Superior temporal gyrus (tissue), 1 donor: ENCODE data around the gene RSPO4.

Source experiments
- DNase-seq: peaks from one replicate; pipeline ENCODE4 v3.0.0-alpha.2; 2016; ENCODE audit errors: extremely low spot score

The RSPO4 gene

GRCh38 chr20:942611-943010 lies 59.5 kb downstream of the RSPO4 start:
- DNase-seq: no peak

- no peak for DNase-seq
These were observed 61.2 kb downstream of the RSPO4 start for GRCh38 chr20:940926-941325.

DNA sequence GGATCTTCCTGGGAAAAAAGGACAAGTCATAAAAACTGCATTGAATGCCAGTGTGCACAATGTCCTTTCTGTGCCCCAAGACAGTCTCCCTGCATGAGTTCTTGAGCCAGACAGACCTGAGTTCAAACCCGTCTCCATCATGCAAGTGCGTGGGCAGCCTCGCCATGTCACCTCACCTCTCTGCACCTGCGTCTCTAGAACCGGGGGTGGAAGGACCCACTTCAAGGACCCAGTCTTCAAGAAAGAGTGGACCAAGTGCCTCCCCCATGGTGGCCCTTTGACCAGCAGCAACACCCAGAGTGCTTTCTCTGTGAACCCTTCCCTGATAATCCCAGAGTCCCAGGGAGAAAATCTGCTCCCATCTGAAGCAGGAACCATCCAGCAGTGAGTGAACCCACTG lies 62.5 kb downstream of the RSPO4 start:
- no peak for DNase-seq

- DNase-seq: no peak
These were observed 67.8 kb downstream of the RSPO4 start for GRCh38 chr20:934186-934840.

DNA sequence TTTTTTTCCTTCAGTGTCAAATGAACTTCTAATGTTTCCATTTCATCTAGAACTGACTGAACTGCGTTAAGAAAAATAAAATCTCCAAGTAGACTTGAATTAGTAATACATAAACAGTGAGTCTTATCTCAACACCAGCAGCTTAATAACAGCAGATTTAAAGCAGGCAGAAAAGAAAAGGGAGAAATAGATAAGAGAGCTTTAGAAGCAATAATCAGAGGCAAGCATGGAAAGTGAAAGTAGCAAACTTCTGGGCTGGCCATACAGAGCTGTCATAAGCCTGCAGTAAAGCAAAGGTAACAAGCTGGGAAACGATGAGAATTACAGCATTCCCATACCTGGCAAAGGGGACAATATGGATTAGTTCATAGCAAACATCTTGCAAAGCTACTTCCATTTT lies 69.1 kb downstream of the RSPO4 start:
- no peak for DNase-seq

GRCh38 chr20:931401-931800 lies 70.7 kb downstream of the RSPO4 start:
- DNase-seq: no peak

GRCh38 chr20:926670-927069 lies 75.4 kb downstream of the RSPO4 start:
- no peak for DNase-seq

- no peak for DNase-seq
These were observed 76.6 kb downstream of the RSPO4 start for GRCh38 chr20:925516-925915.

DNA sequence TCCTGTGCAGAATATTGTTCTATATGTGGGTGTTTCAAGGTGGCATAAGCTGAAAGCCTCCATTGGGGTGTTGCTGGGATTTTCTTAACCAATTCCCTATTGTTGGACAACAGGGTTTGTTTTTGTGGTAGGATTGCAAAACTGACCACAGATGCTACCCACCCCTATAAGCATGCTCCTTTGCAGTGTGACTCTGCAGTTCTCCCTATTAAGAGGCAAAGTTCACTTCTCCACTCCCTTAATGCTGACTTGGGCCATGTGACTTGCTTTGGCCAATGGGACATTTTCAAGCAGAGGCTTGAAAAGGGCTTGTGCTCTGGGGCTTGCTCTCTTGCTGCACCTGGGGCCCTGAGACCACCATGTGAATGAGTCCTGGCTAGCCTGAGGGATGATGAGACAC lies 77.5 kb downstream of the RSPO4 start:
- DNase-seq: no peak

- no peak for DNase-seq
These were observed 79.3 kb downstream of the RSPO4 start for GRCh38 chr20:922781-923180.

GRCh38 chr20:921068-921467 lies 81.0 kb downstream of the RSPO4 start:
- no peak for DNase-seq

- no peak for DNase-seq
These were observed 81.8 kb downstream of the RSPO4 start for GRCh38 chr20:920311-920710.

DNA sequence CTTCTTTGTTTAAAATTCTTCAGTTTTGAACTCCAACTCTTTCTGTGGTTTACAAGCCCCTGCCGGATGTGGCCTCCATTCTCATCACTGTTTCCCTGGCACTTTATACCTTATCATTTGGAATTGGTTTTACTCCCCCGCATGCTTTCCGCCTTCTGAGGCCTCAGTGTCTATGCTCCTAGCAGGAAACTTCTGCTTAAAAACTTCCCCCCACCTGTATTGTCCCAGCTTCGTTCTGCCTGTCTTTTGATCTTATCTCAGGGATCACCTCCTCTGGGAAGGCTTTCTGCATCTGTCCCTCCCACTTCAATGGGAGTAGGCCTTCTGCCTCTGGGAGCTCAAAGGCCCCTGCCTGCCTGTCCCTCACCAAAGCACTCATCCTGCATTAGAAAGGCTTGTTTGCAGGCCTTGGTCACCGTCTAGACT lies 82.6 kb downstream of the RSPO4 start:
- DNase-seq: no peak

- no peak for DNase-seq
These were observed 84.7 kb downstream of the RSPO4 start for GRCh38 chr20:917416-917815.

DNA sequence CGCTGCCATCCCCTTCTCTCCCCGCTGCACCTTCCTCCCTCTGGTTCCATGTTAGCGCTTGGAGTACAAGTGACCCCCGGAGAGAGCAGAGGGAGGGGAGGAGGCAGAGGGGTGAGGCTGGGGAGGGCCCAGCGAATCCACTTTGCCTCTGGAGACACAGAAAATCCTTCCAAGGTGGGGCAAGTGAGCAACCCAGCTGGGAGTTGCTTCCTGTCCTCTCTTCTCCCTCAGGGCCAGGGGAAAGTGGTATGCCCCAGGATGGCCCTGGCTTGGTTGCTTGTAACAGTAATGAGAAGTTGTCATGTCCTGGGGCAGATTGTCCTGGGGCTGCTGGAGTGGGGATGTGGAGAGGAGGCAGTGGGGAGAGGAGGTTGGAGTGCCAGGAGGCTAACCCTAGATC lies 85.3 kb downstream of the RSPO4 start:
- DNase-seq: no peak

DNA sequence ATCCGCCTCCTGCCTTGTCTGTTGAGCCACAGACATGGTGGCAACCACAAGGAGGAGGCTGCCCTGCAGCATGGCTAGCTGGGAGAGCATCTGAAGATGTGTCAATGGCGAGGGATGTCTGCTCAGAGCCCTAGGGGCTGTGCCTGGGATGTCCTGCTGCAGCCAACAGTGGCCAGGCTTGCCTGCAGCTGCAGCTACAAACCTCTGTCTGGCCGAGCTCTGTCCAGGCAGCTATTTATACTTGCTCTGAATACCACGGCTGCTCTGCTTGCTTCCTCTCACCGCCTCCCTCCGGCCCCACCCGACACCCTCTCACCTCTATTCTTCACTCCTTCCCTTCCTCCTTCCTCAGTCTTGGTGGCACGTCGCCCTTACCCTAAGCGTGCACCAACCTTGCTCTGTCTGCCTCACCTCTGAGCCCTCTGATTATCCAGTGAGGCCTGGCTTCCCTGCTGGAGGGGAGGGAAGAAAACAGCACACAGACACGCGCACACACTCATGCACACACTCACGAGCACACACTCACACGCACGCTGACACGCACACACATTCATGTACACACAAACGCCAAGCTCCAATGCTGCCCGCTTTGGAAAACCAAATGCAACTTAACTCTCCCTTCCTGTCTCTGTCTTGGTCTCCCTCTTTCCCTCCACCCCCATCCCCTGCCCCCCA lies 85.8 kb downstream of the RSPO4 start, which contains the start of gene ANGPT4:
Gene ANGPT4, minus strand, starts transcription at position 210 of the 675 bp plus-strand sequence. Its CDS starts 120 bp downstream, at position 90.
- DNase-seq: no peak

DNA sequence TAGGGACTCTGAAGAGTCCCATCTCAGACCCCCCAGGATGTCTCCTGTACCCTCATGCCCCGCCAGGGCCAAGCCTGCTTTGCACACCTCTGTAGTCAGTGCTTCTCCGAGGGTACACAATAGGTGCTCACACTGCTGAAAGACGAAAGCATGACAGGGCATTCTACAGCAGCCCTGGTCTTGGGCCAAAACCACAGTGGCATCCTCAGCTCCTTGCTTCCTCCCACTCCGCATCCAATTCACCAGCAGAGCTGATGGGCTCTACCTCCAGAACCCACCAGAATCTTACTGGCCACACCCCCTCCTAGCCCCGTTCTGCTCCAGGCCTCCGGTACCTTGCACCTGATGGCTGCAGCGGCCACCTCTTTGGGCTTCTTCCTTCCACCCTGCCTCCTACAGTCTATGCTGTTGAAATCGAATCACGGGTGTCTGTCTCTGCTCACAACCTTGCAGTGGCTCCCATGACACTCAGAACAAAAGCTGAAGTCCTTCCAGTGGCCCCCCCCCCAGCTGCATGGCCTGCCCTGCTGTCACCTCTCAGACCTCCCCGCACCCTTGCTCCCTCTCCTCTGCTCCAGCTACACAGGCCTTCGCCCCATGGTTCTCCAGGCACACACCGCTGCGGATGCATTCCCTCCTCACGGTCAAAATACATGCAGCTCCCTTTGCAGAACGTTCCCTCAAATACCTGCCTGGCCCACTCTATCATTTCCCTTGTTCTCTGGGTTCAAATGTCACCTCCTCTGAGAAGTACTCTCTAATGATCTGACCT lies 87.2 kb downstream of the RSPO4 start:
- DNase-seq: no peak

DNA sequence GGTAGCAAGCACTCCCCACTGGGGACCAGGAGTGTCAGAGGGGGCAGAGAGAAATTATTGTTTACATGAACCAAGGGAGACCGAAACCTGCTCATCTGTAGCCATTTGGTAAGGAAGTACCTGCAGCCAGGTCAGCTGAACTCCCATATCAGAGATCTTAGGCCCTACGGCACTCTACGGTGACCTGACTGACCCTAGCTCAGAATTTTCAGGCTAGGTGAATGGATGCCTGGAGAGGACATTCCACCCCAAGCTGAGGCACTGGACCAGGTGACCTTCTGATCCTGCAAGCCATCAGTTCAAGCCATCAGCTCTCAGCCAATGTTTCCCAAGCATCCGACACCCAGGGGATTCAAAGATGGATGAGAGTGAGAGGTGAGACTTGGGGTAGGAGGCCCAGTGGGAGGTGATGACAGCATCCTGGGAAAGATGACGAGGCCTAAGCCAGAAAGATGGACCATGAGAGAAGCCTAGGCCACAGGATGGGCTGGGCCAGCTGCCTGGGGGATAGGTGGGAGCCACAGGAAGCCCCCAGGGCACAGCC lies 88.7 kb downstream of the RSPO4 start:
- no peak for DNase-seq

- no peak for DNase-seq
These were observed 90.1 kb downstream of the RSPO4 start for GRCh38 chr20:911882-912600.

DNA sequence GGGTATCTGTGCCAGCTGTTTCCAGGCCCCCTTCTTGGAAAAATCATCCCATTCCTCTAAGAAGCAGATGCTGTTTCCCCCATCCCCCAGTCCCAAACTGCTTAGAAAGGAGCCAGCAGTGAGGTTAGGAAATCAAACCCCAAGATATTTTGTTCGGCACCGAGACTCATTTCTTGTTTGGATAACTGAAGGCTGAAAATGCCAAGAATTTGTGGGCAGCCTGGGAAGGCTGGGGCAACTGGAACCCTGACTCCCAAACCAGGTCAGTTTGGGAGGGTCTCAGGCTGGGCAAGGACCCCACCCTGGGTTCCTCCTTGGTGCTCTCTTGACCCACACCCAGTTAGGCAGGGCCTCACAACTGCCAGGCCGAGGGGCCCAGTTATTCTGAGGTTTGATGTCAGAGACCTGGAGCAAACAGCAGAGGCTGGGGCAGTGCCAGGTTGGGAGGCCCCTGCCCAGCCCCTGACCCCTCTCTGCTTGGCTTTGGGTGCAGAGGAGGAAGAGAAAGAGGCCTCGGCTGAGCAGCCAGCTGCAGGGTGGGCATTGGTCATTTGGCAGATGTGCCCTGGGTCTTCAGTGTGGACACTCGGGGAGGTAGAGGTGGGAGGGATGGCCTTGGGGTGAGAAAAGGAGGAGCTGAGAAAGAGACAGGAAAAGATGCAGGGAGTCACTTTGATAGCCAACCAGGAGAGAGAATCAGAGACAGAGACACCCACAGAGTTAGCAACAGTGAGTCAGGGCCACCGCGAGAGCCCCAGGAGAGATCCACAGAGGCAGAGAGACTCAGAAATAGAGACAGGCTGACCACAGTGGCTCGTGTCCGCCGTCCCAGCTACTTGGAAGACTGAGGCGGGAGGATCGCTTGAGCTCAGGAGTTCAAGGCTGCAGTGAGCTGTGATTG lies 91.0 kb downstream of the RSPO4 start:
- DNase-seq: no peak
